Left kidney (tissue), 2 donors: ENCODE results near the gene LAMA2. TPM values are rescaled to one million over a fixed set of nuclear protein-coding genes. Genes with fewer than 3 reads are reported as not detected.

Experiments
- DNase-seq: peaks from one replicate; pipeline ENCODE4 v3.0.0-alpha.2; 2013
- polyA plus RNA-seq: library from polyadenylated mRNA; unstranded; fragments of 120-200 nt; gene quantifications from one replicate; pipeline ENCODE4 v1.2.1, GENCODE V29; 2013; ENCODE audit not compliant: insufficient read length

LAMA2 gene
- polyA plus RNA-seq, 1 donor: 40.1 TPM

DNA sequence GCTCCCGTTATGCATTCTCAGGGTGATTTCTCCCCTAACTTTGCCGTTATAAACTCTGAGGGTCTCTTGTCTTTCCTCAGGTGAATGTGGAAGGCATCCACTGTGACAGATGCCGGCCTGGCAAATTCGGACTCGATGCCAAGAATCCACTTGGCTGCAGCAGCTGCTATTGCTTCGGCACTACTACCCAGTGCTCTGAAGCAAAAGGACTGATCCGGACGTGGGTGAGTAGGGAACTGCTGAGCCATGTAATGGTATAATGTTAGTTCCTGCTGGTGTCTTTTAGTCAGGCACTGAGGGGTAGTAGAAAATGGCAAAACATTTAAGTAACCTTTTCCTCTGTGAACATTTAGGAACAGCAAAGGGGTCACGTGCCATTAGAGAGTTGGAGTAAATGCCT lies 431.6 kb downstream of the LAMA2 start:
- DNase-seq: no peak

DNA sequence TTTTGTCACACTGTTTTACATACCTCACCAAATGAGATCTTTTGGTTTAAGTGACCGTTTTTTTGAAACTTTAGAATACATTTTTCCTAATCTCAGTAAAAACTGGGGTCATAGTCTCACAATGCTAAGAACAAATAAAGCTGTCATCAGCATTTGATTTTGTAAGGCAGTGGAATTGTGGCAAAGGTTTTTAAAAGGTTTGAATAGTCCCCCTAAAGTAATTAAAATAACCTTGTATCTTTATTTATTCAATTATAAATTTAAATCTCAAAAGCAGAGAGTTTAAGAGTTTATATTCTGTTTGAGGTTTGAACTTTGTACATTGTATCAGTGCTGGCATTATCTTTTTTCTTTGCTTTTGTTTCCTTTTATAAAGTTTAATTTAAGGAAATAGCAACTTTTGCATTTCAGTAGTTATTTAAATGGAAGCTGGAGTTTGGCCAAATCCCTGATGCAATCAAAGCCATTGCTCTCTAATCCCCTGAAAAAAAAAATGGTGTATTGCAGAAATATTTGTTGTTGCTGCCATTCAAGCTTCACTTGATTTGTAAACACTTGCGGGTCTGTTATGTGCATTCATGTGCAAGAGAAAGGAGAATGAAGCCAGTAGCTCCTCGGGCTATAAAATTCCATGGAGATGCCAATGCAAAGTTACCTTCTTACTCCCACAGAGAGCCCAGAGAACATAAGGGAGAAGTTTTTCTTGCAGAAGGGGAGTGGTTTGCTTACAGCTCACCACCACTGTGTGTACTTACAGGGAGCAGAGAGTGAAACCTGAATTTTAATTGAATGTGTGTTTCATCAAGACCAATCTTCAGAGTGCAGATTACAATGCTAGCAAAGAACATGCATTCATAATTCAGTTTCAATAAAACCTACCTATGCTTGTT lies 435.2 kb downstream of the LAMA2 start:
- DNase-seq: peak; percentile 38

DNA sequence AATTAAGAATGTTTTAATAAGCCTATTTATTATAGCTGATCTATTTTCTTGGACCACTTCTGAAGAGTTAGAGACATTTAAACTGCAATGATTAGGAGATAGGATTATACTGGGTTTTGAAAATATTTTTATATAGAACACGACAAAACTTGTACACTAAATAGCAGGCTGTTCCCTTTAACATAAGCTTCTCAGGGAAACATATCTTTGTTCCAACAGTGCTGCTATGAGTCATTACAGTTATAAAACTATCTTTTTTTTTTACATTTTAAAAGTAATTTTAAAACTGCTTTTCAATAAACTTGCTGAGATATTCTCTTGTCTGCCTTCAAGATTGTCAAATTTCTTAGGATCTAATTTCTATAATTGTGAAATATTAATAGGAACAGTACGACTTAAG lies 438.0 kb downstream of the LAMA2 start:
- no peak for DNase-seq

DNA sequence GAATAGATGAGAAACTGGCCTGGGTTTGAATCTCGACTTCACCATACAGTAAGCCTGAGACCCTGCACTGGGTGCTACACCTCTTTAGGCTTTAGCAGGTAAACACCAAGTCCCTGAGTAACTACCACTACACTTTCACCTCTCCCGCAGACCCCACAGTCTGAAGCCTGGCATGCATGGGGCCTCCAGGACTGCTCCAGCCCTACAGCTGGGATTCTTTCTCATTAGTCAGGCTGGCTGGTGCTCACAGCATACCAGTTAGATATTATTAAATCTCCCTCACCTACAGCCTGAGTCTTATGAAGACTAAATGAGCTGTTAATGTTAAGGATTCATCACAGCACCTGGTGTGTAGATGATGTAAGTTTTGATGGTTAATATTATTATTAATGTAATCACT lies 438.4 kb downstream of the LAMA2 start:
- DNase-seq: no peak

- DNase-seq: no peak
Measured at GRCh38 chr6:129324345-129324744, 441.4 kb downstream of the LAMA2 start.

GRCh38 chr6:129329678-129330077 lies 446.7 kb downstream of the LAMA2 start:
- DNase-seq: no peak

GRCh38 chr6:129331450-129332138 lies 448.7 kb downstream of the LAMA2 start:
- no peak for DNase-seq

DNA sequence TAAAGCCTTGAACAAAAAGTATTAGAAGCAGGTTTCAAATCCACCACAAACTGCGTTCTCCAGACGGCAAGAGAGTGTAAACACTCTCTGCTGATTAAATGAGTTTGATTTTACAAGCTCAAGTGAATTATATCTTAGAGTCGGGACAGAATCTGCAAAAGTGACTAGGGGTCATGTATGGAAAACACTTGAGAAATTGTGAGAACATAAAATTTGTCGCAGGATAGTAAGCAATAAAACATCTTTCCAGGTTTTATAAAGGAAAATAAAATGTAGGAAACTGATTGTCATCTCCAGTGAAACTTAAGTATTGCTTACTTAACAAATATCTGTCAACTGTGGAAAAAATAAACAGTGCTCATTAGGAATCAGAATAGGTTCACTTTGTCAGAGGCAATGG lies 452.9 kb downstream of the LAMA2 start:
- DNase-seq: no peak

GRCh38 chr6:129338683-129339082 lies 455.7 kb downstream of the LAMA2 start:
- DNase-seq: no peak

GRCh38 chr6:129340983-129341382 lies 458.0 kb downstream of the LAMA2 start:
- no peak for DNase-seq

GRCh38 chr6:129342243-129342642 lies 459.3 kb downstream of the LAMA2 start:
- no peak for DNase-seq

- no peak for DNase-seq
Measured at GRCh38 chr6:129342796-129343195, 459.9 kb downstream of the LAMA2 start.

DNA sequence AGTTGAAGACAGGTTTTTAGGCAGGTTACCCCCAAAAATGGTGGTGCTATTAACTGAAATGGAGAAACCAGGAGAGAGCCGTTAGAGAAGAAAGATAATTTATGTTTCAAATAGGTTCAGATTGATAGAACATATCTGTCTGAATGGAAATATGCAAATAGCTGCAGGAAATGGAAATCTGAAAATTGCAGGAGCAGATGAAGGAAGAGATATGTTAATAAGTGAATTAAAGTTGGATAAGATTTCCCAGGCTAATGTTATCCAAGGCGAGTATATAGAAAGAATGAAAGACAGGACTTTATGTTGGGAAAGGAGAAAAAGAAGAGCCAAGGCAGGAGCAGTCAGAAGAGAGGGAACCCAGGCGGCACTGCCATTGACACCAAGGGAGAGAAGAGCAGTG lies 461.4 kb downstream of the LAMA2 start:
- DNase-seq: no peak

- DNase-seq: no peak
Measured at GRCh38 chr6:129345890-129346289, 463.0 kb downstream of the LAMA2 start.

GRCh38 chr6:129346964-129347363 lies 464.0 kb downstream of the LAMA2 start:
- no peak for DNase-seq

- DNase-seq: peak; percentile 11
Measured at GRCh38 chr6:129350278-129350677, 467.3 kb downstream of the LAMA2 start.

DNA sequence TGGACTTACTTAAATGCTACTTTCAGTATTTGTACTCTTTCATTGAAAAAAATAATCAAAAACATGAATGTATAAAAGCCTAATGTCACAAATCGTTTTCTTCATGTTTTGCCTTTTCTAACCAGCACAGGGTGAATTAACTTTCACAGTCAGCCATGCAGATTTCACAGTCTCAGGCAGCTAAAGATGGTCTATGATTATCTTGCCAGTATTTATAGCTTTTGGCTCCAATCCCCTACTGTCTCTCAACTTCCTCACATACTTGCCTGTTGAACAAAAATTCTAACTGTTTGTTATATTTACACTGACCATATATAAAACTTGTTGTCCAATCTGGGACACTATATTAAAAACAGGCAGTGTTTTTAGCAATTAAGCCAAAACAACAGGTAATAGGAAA lies 468.9 kb downstream of the LAMA2 start:
- no peak for DNase-seq

DNA sequence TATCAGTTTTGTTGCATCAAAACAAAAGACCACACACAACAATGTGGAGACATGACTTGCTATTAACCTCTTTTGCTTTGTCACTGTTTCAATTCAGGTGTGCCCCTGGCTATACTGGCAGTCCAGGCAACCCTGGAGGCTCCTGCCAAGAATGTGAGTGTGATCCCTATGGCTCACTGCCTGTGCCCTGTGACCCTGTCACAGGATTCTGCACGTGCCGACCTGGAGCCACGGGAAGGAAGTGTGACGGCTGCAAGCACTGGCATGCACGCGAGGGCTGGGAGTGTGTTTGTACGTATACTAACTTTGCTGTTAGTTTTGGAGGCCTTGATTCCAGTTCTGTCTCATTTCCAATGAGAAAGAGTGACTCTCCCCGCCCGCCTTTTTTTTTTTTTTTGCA lies 470.1 kb downstream of the LAMA2 start:
- DNase-seq: peak; percentile 10

DNA sequence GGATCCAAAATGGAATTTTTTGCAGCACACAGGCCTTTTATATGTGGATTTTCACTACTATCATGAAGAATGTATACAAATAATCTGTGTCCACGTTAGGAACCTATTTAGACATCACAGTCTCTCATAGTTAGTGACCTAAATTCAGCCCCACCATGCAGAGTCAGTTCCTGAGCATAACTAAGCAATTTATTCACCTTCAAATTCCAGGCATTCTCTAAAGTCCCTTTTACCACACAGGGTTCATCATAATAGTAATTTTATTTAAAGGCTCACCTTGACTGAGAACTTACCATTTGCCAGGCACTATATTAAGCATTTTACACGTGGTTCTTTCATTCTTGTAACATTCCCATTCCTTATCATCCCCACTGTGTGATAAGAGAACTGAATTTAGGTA lies 473.2 kb downstream of the LAMA2 start:
- no peak for DNase-seq

GRCh38 chr6:129359811-129360681 lies 477.1 kb downstream of the LAMA2 start:
- DNase-seq: no peak

- DNase-seq: no peak
Measured at GRCh38 chr6:129360682-129360955, 477.7 kb downstream of the LAMA2 start.

- DNase-seq: no peak
Measured at GRCh38 chr6:129364037-129364436, 481.1 kb downstream of the LAMA2 start.

- no peak for DNase-seq
Measured at GRCh38 chr6:129364767-129365166, 481.8 kb downstream of the LAMA2 start.
